GM21367 (cell line): ENCODE measurements around the gene DIMT1.

Experiments
- ATAC-seq: cut with Tn5 transposase; IDR thresholded peaks from one replicate; pipeline ENCODE4 v1.9.1; 2021; ENCODE audit not compliant: unreplicated experiment

Gene DIMT1

DNA sequence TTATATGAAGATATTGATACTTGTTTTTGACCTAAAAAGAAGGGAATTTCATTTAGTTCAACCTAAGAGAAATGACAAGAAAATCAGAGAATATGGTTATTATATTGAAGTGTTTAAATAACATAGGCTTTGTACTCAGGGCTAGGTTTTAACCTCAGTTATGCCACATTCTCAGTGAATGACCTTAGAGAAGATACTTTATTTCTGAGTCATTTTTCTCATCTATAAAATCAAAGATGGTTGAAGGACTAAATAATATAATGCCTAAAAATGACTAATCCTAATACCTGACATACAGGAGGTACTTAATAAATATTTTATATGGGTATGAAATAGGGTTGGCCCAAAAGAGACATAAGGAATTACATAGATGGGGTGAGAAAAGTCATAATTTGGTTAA, 32.3 kb downstream of the DIMT1 start:
- no peak for ATAC-seq

DNA sequence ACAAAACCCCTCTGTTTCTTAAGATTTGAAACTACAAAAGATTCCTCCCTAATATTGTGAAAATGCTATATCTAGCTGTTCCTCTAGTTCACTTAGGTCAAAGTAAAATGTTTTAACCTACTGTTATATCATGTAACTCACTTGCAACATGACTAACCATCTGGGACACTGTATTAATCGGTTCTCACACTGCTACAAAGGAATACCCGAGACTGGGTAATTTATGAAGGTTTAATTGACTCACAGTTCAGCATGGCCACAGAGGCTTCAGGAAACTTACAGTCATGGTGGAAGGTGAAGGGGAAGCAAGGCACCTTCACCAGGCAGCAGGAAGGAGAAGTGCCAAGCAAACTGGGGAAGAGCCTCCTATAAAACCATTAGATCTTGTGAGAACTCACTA, 34.7 kb downstream of the DIMT1 start:
- no peak for ATAC-seq

DNA sequence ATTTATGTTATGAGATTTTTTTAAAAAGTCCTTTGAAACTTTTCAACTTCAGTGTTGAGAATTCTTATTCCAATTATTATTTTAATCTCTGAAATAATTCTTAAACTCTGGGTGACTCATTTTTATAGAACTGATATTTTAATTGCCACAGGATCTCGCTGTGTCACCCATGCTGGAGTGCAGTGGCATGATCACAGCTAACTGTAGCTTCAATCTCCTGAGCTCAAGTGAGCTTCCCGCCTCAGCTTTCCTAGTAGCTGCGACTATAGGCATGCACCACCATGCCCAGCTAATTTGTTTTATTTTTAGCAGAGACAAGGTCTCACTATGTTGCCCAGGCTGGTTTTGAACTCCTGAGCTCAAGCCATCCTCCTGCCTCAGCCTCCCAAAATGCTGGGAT, 41.0 kb downstream of the DIMT1 start:
- ATAC-seq, result no peak

DNA sequence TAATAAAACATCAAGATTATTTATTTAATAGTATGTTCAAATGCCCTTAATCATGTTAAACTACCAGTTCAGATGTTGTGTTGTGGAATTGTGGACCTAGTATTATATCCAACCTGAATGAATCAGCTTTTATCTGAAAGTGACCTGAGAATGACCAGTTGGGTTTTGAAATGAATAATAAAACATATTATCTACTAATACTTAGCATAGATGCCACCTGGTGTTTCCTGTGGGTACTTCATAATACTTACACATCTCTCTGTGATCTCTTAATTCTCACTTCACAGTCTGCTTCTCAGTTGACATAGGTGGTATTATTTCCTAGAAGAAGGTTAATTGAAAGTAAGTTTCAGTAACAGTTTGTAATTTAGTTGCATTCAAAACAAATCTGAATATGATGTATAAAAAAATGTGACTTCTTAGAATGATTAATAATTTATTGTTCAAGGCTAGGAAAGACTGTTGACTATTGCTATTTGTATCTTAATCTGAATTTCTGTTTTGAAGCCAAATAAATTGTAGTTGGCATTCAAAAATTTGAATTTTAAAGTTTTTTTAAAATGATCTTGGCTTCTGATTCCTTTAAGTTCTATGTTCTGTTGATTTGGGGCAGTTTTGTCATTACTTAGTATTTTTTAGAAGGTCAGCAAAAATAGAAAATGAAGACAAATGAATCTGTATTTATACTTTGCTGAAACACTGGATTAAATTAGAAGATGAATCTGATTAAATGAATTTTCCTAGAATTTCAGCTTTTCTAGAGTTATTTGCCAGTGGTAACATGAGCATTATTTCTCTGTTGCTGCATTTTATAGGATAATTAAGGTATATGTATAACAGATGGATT, 49.5 kb downstream of the DIMT1 start:
- peak; percentile 88 for ATAC-seq

DNA sequence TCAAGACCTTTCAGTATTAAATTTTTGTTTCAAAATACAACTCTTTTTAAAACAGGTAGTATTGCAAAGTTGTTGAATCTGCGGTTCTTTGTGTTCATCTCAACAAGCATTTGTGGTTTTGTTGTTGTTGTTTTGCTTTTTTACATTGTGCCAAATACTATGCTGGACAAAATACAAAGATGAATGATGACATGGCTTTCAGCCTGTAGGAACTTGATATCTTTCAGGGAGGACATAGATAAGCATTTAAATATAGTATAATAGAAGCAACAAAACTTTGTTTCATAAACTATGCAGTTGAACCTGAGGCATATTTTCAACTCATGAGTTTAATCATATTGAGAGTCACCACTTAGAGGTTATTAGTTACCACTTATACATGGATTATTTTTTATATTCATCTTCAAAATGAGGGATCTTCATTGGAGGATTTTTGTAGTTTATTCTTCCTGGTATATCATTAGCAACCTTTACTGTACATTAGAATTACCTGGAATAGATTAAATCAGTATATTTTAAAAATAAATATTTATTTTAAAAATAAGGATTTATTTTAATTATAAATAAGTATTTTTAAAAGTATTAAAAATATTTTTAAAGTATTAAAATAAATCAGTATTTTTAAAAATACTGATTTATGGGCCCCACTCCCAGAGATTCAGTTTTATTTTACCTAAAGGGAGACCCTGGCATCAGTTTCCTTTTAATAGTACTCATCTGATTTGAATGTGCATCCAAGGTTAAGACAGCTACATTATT, 54.8 kb downstream of the DIMT1 start:
- no peak for ATAC-seq

DNA sequence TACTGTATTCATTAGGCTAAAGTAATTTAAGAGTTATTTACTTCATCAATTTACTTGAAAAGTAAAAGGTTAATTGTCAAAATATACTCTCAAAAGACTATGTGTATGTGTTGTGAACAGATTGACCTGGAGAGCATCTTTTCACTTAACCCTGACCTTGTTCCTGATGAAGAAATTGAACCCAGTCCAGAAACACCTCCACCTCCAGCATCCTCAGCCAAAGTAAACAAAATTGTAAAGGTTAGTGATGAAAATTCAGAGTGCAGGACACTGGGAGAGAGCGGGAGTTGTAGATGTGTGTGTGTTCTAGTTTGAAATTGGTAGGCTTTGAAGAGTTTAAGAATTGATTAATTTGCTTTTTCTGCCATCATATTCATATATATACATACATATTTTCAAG, 55.8 kb downstream of the DIMT1 start:
- ATAC-seq, result no peak

DNA sequence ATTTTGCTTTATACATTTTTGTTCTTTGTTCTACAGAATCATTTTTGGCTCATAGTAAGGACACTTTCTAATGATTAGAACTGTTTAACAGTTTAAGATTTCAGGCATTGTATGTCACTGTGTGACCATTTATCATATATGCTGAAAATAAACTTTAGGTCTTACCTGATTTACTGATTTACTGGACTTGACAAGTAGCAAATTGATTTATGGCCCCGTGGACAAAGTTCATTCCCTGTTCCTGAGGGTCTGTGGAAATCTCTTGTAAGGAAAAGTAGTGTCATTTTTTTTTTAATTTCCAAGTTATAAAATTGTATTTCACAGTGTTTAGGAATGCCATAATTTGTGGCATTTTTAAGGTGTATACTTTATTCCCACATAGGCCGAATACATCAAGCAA, 57.0 kb downstream of the DIMT1 start:
- no peak for ATAC-seq

DNA sequence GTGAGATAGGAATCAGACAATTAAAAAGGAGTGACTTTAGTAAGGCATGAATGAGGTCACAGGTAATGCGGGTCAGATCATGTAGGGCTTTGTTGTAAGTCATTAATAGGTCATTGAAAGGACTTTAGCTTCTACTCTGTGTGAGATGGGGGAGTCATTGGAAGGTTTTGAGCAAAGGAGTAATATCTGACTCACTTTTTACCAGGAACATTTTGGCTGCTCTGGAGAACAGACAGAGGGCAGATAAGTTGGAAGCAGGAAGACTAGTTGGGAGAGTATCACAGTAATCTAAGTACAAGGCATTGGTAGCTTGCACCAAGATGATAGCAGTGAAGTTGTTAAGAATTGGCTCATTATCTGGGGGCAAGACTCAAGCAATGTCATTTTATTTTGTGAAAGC, 60.3 kb downstream of the DIMT1 start:
- ATAC-seq, result no peak

DNA sequence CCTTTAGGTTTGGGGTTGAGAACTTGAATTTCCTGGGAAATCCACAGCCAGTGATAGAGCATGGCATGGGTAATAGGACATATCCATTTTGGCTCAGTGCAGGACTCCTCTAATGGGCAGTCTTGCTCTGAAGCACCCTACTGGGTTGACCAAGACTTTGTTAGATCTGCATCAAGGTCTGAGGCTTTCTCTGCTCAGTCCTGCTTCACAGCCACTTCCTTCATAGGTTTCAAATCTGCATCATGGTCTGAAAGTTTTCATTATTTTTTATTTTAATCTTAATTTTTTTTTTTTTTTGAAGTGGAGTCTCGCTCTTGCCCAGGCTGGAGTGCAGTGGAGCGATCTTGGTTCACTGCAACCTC, 61.2 kb downstream of the DIMT1 start:
- ATAC-seq, result peak; percentile 43

DNA sequence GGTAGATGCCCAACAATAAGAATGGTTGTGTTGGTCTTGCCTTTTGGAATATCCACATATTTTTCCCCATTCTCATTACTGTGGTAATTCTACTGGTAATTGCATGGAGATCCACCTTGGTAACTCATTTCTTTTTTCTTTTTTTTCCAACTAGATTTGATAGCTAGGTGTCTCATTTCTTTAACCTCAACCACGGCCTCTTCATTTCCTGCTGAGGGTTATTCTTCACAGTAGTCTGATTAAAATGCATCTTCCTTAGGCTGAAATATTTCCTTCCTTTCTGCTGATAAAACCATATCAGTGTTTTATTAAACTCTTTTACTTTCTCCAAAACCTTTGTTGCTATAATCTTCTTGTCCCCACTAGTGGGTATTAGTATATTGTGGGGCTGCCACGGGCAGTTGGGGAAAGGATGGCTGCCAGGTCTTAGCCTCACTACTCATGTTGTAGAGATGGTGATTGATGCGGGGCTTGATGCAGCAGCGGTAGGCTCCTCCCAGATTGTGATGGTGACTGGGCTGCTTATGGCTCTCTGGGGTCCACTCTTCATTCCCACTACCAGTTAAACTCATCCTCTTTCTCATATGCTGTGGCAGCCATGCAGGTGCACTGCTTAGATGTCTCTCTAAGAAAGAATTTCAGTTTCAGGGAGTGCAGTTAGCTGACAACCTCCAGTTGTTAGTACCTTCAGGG, 61.8 kb downstream of the DIMT1 start:
- ATAC-seq, result peak; percentile 72

DNA sequence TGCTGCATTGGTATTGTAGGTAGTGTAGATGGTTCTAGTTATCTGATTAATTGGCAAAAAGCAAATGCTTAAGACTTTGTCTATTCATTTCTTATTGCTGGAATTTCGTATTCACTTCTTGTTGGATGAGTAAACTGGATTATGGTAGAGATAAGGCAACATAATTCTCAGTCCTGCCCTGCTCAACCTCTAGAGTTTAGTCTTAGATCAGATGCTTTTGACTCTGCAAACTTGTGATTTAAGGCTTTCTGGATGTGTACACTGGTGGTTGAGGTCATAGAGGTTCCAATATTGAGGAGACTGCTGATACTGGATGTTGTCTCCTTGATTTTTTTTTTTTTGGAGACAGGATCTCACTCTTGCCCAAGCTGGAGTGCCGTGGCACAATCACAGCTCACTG, 62.7 kb downstream of the DIMT1 start:
- ATAC-seq, result no peak

DNA sequence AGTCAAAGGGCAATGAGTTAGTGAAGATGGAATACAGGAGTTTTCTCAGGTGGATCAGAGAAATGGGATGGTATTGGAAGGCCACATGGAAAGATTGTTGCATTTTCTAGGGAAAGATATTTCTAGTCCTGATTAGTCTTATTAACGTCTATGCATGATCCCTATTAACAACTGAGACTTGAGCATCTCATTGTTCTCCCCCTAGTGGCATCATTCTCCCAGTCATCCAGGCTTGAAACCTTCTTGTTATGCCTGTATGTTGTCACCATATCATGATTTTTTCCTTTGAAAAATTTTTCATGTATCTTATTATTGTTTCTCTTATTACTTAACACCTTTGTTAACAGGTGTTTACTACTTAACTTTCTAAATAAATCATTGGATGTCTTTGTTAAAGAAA, 63.3 kb downstream of the DIMT1 start:
- ATAC-seq, result no peak
